ENCODE data around the gene SLC25A15.
"Not testable (repeated sequence)": the region's sequence is repeated elsewhere in the genome, so short reads cannot be mapped to it uniquely, and the experiment has no call there.

Gene SLC25A15

GRCh38 chr13:40813667-40814454, 24.4 kb downstream of the SLC25A15 start:
- no peak for DNase-seq (ENCODE audit: low read depth)

DNA sequence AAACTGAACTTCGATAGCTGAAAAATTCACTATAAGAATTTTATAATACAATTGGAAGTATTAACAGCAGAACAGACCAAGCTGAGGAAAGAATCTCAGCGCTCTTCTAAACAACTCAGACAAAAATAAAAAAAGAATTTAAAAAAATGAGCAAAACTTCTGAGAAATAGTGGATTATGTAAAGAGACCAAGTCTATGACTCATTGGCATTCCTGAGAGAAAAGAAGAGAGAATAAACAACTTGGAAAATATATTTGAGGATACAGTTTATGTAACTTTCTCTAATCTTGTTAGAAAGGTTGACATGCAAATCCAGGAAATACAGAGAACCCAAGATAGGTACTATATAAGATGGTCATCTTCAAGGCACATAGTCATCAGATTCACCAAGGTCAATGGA, 25.4 kb downstream of the SLC25A15 start:
- DNase-seq (ENCODE audit: low read depth): no peak

DNA sequence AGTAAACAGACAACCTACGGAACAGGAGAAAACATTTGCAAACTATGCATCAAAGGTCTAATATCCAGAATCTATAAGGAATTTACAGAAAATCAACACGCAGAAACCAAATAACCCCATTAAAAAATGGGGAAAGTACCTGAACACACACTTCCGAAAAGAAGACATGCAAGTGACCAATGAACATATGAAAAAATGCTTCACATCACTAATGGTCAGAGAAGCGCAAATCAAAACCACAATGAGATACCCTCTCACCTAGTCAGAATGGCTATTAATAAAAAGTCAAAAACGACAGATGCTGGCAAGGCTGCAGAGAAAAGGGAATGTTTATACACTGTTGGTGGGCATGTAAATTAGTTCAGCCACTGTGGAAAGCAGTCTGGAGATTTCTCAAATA, 29.5 kb downstream of the SLC25A15 start:
- DNase-seq (ENCODE audit: low read depth): no peak

GRCh38 chr13:40819797-40820315, 30.4 kb downstream of the SLC25A15 start:
- DNase-seq (ENCODE audit: low read depth): no peak

GRCh38 chr13:40839725-40840124, 50.3 kb downstream of the SLC25A15 start:
- not testable (repeated sequence) for DNase-seq (ENCODE audit: low read depth)

DNA sequence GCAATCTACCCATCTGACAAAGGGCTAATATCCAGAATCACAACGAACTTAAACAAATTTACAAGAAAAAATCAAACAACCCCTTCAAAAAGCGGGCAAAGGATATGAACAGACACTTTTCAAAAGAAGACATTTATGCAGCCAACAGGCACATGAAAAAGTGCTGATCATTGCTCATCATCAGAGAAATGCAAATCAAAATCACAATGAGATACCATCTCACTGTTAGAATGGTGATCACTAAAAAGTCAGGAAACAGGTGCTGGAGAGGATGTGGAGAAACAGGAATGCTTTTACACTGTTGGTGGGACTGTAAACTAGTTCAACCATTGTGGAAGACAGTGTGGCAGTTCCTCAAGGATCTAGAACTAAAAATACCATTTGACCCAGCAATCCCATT, 51.5 kb downstream of the SLC25A15 start:
- DNase-seq (ENCODE audit: low read depth): not testable (repeated sequence)
